ENCODE data around the gene GPRC5A. TPM values are rescaled to one million over a fixed set of nuclear protein-coding genes. Genes with fewer than 3 reads are reported as not detected.

Gene GPRC5A
- total and polyA plus RNA-seq, 10 donors, result 0.09 to 3.0 (median 0.34) TPM

DNA sequence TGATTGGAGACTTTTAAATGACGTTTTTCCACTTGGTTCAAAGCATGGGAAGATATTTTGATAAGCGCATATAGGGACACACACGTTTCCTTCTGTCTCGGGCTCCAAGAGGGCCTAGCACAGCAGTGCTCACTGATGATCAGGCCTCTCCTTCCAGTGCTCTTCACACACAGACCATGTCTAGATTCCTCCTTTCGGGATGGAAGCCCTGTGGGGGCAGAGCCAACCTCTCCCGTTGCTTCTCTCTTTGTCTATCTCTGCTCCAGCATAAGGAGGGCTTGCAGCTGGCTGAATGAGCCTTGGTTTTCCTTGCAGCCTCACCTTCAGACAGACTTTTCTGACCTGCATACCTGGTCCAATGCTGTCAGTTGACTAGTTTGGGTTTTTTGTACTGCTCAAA is 38.3 kb downstream of the GPRC5A start:
- intact Hi-C loops (cut with DNase I; ENCODE audit: low total_unique reads), result no loop called here
- DNase-seq, result no peak
- H3K27me3 ChIP-seq (replicated peaks in 1 of 7), result no peaks in the 10 kb centered on the region
- peaks cover 0 to 15% (median 0%) of the 10 kb centered on the region in 6 donors for H3K4me1 ChIP-seq
- no peak overlapping the region for H3K27ac ChIP-seq
- no peak overlapping the region for H3K4me3 ChIP-seq
- peaks cover 0 to 16% (median 0%) of the 10 kb centered on the region in 6 donors for H3K36me3 ChIP-seq
- 86 to 96% (median 88%) methylated on average over 6 of the region's 6 CpGs for WGBS, 5 donors
- no peaks in the 10 kb centered on the region for H3K9me3 ChIP-seq
- TF ChIP-seq, protein P1, sequence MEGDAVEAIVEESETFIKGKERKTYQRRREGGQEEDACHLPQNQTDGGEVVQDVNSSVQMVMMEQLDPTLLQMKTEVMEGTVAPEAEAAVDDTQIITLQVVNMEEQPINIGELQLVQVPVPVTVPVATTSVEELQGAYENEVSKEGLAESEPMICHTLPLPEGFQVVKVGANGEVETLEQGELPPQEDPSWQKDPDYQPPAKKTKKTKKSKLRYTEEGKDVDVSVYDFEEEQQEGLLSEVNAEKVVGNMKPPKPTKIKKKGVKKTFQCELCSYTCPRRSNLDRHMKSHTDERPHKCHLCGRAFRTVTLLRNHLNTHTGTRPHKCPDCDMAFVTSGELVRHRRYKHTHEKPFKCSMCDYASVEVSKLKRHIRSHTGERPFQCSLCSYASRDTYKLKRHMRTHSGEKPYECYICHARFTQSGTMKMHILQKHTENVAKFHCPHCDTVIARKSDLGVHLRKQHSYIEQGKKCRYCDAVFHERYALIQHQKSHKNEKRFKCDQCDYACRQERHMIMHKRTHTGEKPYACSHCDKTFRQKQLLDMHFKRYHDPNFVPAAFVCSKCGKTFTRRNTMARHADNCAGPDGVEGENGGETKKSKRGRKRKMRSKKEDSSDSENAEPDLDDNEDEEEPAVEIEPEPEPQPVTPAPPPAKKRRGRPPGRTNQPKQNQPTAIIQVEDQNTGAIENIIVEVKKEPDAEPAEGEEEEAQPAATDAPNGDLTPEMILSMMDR (IDR thresholded peaks at IDR 0.05 in 8 of 11, conservative IDR thresholded peaks at IDR 0.05 in 3 of 11), result no peak
- TF ChIP-seq POLR2A (IDR thresholded peaks at IDR 0.05), result no peak
- TF ChIP-seq POLR2AphosphoS5 (IDR thresholded peaks at IDR 0.05), result no peak

DNA sequence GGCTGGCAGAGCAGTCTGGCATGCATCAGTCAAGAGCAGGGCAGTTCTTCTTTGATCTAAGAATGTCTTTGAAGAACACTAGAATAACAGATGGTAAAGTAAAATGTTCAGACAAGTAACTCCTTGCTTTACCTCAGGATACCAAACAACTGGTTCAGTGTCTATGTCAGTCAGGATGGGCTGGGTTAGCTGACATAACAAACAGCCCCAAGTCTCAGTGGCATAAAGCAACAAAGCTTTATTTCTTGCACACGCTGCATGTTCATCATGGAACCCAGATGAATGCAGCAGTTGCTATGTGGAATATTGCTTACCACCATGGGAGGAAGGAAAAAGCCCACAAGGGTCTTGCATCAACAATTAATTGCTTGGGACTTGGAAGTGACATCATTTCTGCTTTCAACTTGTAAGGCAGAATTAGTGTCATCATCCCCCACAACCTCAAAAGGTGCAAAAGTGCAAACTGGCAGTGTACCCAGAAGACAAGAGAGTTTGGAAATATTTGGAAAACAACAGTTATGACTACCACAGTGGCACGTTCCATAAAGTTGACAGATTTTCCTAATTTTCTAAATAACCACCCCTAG is 39.4 kb downstream of the GPRC5A start:
- DNase-seq, result no peak
- Histone ChIP-seq H3K4me3 (no peak overlapping the region), H3K4me1 (peaks cover 0 to 15% (median 0%) of the 10 kb centered on the region in 6 donors), H3K27me3 (replicated peaks in 1 of 7) (no peaks in the 10 kb centered on the region), H3K9me3 (no peaks in the 10 kb centered on the region), H3K27ac (no peak overlapping the region), H3K36me3 (peaks cover 0 to 16% (median 0%) of the 10 kb centered on the region in 6 donors)
- intact Hi-C loops (cut with DNase I; ENCODE audit: low total_unique reads), result no loop called here
- TF ChIP-seq, protein P1 (IDR thresholded peaks at IDR 0.05 in 8 of 11, conservative IDR thresholded peaks at IDR 0.05 in 3 of 11), result no peak
- TF ChIP-seq POLR2AphosphoS5 (IDR thresholded peaks at IDR 0.05), result no peak
- no peak for TF ChIP-seq POLR2A (IDR thresholded peaks at IDR 0.05)
- WGBS, 5 donors, result 57 to 87% (median 78%) methylated on average over 2 of the region's 2 CpGs

DNA sequence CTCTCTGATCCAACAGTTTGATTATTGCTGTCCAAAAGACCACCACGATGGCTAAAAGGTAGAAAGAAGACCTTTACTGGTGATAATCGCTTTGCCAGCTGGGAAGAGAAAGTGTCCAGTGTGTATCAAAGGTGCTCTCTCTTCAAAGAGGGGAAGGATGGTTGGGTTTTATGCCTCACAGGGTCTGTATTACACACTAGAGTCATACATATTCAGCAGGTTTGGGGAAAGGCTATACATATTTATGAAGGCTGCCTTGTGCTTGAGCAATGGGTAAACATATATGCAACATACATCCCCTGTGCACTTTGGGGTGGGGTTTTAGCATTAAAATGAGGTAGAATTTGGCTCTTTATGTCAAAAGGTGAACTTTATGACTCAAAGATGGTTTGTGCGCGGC is 42.4 kb downstream of the GPRC5A start:
- intact Hi-C loops (cut with DNase I; ENCODE audit: low total_unique reads), result no loop called here
- no peak overlapping the region for H3K27ac ChIP-seq
- H3K4me3 ChIP-seq, result no peak overlapping the region
- no peak for DNase-seq
- H3K36me3 ChIP-seq, result peaks cover 0 to 26% (median 0%) of the 10 kb centered on the region in 6 donors
- H3K9me3 ChIP-seq, result no peaks in the 10 kb centered on the region
- no peak for TF ChIP-seq POLR2AphosphoS5 (IDR thresholded peaks at IDR 0.05)
- TF ChIP-seq POLR2A (IDR thresholded peaks at IDR 0.05), result no peak
- TF ChIP-seq, protein P1 (IDR thresholded peaks at IDR 0.05 in 8 of 11, conservative IDR thresholded peaks at IDR 0.05 in 3 of 11), result no peak
- WGBS, 5 donors, result 87 to 96% (median 90%) methylated on average over 4 of the region's 4 CpGs
- H3K27me3 ChIP-seq (replicated peaks in 1 of 7), result peaks cover 0 to 6% (median 0%) of the 10 kb centered on the region in 7 donors
- peaks cover 0 to 3% (median 0%) of the 10 kb centered on the region in 6 donors for H3K4me1 ChIP-seq

DNA sequence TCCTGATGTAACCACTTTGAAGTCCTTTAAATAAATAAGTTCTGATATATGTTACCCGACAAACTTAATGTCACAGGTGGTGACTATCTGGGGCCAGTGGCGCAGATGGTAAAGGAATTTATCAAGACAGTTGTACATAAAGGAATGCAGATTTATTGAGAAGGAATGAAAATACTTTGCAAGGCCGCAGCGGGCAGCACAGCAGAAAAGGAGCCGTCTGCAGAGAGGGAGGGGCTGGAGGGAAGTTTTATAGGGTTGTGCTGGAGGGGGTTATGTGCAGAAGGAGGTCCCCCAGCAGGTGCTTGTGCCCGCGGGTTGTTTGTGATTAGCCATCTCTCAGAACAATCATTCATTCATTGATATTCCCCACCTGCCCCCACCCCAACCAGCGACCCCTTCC is 43.2 kb downstream of the GPRC5A start:
- TF ChIP-seq, protein P1 (IDR thresholded peaks at IDR 0.05 in 8 of 11, conservative IDR thresholded peaks at IDR 0.05 in 3 of 11), result no peak
- TF ChIP-seq POLR2A (IDR thresholded peaks at IDR 0.05) (no peak), POLR2AphosphoS5 (IDR thresholded peaks at IDR 0.05) (no peak)
- H3K4me3 ChIP-seq, result no peak overlapping the region
- DNase-seq, result no peak
- H3K36me3 ChIP-seq, result peaks cover 0 to 24% (median 0%) of the 10 kb centered on the region in 6 donors
- H3K27me3 ChIP-seq (replicated peaks in 1 of 7), result peaks cover 0 to 6% (median 0%) of the 10 kb centered on the region in 7 donors
- intact Hi-C loops (cut with DNase I; ENCODE audit: low total_unique reads), result no loop called here
- 70 to 84% (median 82%) methylated on average over 8 of the region's 8 CpGs for WGBS, 5 donors
- no peak overlapping the region for H3K27ac ChIP-seq
- peaks cover 0 to 8% (median 0%) of the 10 kb centered on the region in 6 donors for H3K4me1 ChIP-seq
- no peaks in the 10 kb centered on the region for H3K9me3 ChIP-seq

All from spleen (tissue), 11 donors.